ENCODE results near the gene ARL6IP4.

- TF ChIP-seq CTCF (IDR thresholded peaks at IDR 0.05) (no peak), POLR2A (IDR thresholded peaks at IDR 0.05) (no peak)
Measured at GRCh38 chr12:122994140-122994675, 13.7 kb downstream of the ARL6IP4 start.
